Karpas-422 (cell line): ENCODE data around the gene RPL10A. TPM values are rescaled to one million over a fixed set of nuclear protein-coding genes. Genes with fewer than 3 reads are reported as not detected.
A peak's percentile ranks its signal among the peaks of the same experiment; 100 is the strongest.

Experiments
- DNase-seq: peaks from one replicate; pipeline ENCODE4 v3.0.0-alpha.2; 2015
- H2AFZ ChIP-seq: fragments of 200-600 bp; sonication (generic); 2 replicates; pipeline ENCODE4 v1.6.1; 2014; ENCODE audit warnings: antibody characterized with exemption, low read length, mixed read lengths
- H3K27ac ChIP-seq: fragments of 200-600 bp; sonication (generic); 2 replicates; pipeline ENCODE4 v1.5.1; 2014; ENCODE audit warnings: mild to moderate bottlenecking, low read length, moderate library complexity
- H3K27me3 ChIP-seq: fragments of 200-600 bp; sonication (generic); 2 replicates; pipeline ENCODE4 v1.6.1; 2014; ENCODE audit warnings: low read length, mixed read lengths
- H3K36me3 ChIP-seq: fragments of 200-600 bp; sonication (generic); 2 replicates; pipeline ENCODE4 v1.6.1; 2014; ENCODE audit warnings: low read length, mixed read lengths; ENCODE audit not compliant: insufficient read depth
- H3K4me1 ChIP-seq: fragments of 200-600 bp; sonication (generic); 2 replicates; pipeline ENCODE4 v1.6.1; 2014; ENCODE audit warnings: mild to moderate bottlenecking, low read length, mixed read lengths
- H3K4me2 ChIP-seq: fragments of 200-600 bp; sonication (generic); 2 replicates; pipeline ENCODE4 v1.6.1; 2014; ENCODE audit warnings: low read length, low read depth, mild to moderate bottlenecking; ENCODE audit not compliant: poor library complexity, severe bottlenecking
- H3K4me3 ChIP-seq: fragments of 200-600 bp; sonication (generic); 2 replicates; pipeline ENCODE4 v1.5.1; 2014; ENCODE audit warnings: mild to moderate bottlenecking, antibody characterized with exemption, low read length, mixed read lengths
- H3K79me2 ChIP-seq: fragments of 200-600 bp; sonication (generic); 2 replicates; pipeline ENCODE4 v1.6.1; 2014; ENCODE audit warnings: mild to moderate bottlenecking, low read length, mixed read lengths
- H3K9ac ChIP-seq: fragments of 200-600 bp; sonication (generic); 2 replicates; pipeline ENCODE4 v1.6.0; 2014; ENCODE audit warnings: low read length
- H3K9me2 ChIP-seq: fragments of 200-600 bp; sonication (generic), shearing (Covaris generic); replicated peaks from 2 replicates; pipeline ENCODE4 v1.6.0; 2014; ENCODE audit warnings: mild to moderate bottlenecking, low read length, moderate library complexity; ENCODE audit not compliant: insufficient read depth
- H3K9me3 ChIP-seq: fragments of 300-700, 200-600 bp; sonication (generic); 2 replicates; pipeline ENCODE4 v1.6.1; 2014; ENCODE audit warnings: low read length, mixed read lengths
- H4K20me1 ChIP-seq: fragments of 200-600 bp; sonication (generic); 2 replicates; pipeline ENCODE4 v1.6.1; 2014; ENCODE audit warnings: mild to moderate bottlenecking, antibody characterized with exemption, low read length, low read depth; ENCODE audit not compliant: insufficient read depth
- total RNA-seq: library from RNA; depleted of rRNA; stranded (reverse); fragments of >200 nt; shearing (Covaris generic); gene quantifications from 2 replicates; pipeline ENCODE4 v1.2.3, GENCODE V29; 2014; ENCODE audit warnings: low replicate concordance; rRNA removed

The RPL10A gene
- 3,423 and 3,839 TPM in 2 replicates for total RNA-seq

DNA sequence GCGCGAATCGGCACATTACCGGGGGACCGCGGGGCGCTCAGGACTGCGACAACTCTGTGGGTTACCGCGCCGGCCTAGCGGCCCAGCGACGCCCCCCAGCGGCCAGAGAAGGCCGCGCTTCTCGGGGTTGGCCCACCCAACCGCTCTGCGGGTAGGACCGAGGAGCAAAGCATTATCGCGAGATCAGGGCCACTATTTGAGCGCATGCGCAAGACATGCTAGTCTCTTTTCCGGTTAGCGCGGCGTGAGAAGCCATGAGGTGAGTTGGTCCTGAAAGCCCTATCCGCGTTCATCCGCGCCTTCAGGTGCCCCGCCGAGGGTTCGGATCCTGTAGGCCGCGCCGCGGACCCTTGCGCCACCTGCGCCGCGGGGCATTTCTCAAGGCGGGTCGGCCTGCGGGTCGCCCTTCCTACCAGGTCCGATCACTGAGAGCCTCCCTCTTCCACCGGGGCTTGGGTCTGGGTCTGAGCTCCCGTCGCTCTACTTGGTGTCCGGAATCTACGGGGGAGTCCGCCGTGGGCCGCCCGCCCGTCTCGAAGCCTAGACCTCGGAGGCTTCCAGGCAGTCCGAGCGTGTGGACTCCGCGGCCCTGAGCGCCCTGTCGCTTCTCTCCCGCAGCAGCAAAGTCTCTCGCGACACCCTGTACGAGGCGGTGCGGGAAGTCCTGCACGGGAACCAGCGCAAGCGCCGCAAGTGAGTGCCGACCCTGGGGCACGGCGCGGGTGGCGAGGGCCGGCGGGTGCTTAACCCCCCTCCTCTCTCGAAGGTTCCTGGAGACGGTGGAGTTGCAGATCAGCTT is at the start of gene RPL10A:
Gene RPL10A, plus strand, starts transcription at position 221 of the 799 bp plus-strand sequence. Its CDS starts 34 bp downstream, at position 255.
- peak within 1 kb of the TSS; percentile 93 for H3K9ac ChIP-seq
- H3K9me2 ChIP-seq, result no peaks in the 10 kb centered on the region
- no peaks in the 10 kb centered on the region for H3K27me3 ChIP-seq
- peak within 1 kb of the TSS; percentile 74 for H2AFZ ChIP-seq
- H3K9me3 ChIP-seq, result no peaks in the 10 kb centered on the region
- H3K4me2 ChIP-seq, result peak within 1 kb of the TSS; percentile 93
- H3K36me3 ChIP-seq, result peaks cover 39% of the 10 kb centered on the region
- peaks cover 40% of the 10 kb centered on the region for H4K20me1 ChIP-seq
- peak within 1 kb of the TSS; percentile 90 for H3K4me3 ChIP-seq
- DNase-seq, result peak; percentile 99
- H3K27ac ChIP-seq, result peak within 1 kb of the TSS; percentile 78
- peaks cover 20% of the 10 kb centered on the region for H3K79me2 ChIP-seq
- peaks cover 31% of the 10 kb centered on the region for H3K4me1 ChIP-seq

DNA sequence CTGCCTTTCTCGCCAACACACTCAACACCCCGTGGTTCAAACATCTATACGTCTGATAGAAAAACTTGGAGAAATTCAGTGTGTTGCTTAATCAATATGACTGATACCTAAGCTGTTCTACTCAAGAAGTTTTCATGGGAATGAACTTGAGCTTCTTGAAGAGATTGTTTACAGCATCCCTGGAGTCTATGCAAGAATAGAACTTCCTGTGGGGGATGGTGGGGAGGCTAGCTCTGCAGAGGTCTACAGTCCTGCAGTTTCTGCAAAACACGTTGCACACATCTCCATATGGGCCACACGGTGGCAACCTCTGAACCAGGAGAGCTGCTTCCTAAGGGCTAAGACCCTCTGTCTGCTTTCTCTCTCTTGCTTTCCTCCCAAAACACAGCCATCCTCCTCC is 48.8 kb upstream of the RPL10A start:
- no peak overlapping the region for H2AFZ ChIP-seq
- no peaks in the 10 kb centered on the region for H3K36me3 ChIP-seq
- peak; percentile 65 for DNase-seq
- H3K4me1 ChIP-seq, result peaks cover 9% of the 10 kb centered on the region
- no peaks in the 10 kb centered on the region for H3K9me3 ChIP-seq
- no peak overlapping the region for H3K9ac ChIP-seq
- H3K9me2 ChIP-seq, result no peaks in the 10 kb centered on the region
- H3K4me2 ChIP-seq, result no peak overlapping the region
- no peak overlapping the region for H3K4me3 ChIP-seq
- no peaks in the 10 kb centered on the region for H3K27me3 ChIP-seq
- H3K27ac ChIP-seq, result no peak overlapping the region
- H4K20me1 ChIP-seq, result no peaks in the 10 kb centered on the region
- no peaks in the 10 kb centered on the region for H3K79me2 ChIP-seq

DNA sequence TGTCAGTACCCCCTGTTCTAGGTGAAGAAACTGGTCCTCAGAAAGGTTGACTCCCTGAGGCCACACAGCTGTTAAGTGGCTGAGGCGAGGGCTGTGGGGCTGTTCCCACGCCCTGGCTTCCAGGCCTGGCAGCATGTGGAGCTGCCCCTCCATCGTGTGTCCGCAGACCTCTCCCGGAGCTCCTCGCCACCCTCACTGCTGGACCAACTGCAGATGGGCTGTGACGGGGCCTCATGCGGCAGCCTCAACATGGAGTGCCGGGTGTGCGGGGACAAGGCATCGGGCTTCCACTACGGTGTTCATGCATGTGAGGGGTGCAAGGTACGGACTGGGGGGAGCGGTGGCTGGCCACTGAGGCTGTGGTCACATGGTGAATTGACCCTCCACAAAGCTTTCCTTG is 48.2 kb upstream of the RPL10A start:
- no peak for DNase-seq
- no peaks in the 10 kb centered on the region for H3K27me3 ChIP-seq
- no peak overlapping the region for H2AFZ ChIP-seq
- no peak overlapping the region for H3K4me2 ChIP-seq
- H3K4me1 ChIP-seq, result peaks cover 7% of the 10 kb centered on the region
- H3K4me3 ChIP-seq, result no peak overlapping the region
- no peaks in the 10 kb centered on the region for H3K9me2 ChIP-seq
- H3K9me3 ChIP-seq, result no peaks in the 10 kb centered on the region
- no peak overlapping the region for H3K9ac ChIP-seq
- no peak overlapping the region for H3K27ac ChIP-seq
- H4K20me1 ChIP-seq, result no peaks in the 10 kb centered on the region
- H3K79me2 ChIP-seq, result no peaks in the 10 kb centered on the region
- H3K36me3 ChIP-seq, result no peaks in the 10 kb centered on the region

DNA sequence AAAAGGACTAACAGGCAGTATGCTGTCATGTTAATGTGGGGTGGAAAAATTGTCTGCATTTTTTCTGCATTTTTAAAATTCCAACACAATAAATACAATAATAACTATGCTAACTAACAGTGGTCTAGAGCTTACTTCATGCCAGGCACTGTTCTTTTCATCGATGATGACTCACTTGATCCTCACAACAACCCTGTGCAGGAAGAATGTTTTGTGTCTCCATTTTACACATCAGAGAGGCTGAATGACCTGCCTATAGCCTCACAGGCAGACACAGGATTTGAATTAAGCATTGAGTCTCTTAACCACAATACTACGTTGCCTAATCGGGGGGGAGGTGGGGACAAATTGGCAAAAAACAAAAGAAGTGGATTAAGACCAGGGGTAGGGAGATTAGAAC is 42.9 kb upstream of the RPL10A start:
- no peak overlapping the region for H3K27ac ChIP-seq
- H2AFZ ChIP-seq, result no peak overlapping the region
- no peaks in the 10 kb centered on the region for H3K4me1 ChIP-seq
- no peak for DNase-seq
- no peak overlapping the region for H3K4me2 ChIP-seq
- no peaks in the 10 kb centered on the region for H3K27me3 ChIP-seq
- no peaks in the 10 kb centered on the region for H3K9me2 ChIP-seq
- no peak overlapping the region for H3K4me3 ChIP-seq
- H3K79me2 ChIP-seq, result no peaks in the 10 kb centered on the region
- no peak overlapping the region for H3K9ac ChIP-seq
- H3K9me3 ChIP-seq, result peaks cover 6% of the 10 kb centered on the region; the same call in 1 of the 2 replicates
- no peaks in the 10 kb centered on the region for H4K20me1 ChIP-seq
- no peaks in the 10 kb centered on the region; the same call in 1 of the 2 replicates for H3K36me3 ChIP-seq

DNA sequence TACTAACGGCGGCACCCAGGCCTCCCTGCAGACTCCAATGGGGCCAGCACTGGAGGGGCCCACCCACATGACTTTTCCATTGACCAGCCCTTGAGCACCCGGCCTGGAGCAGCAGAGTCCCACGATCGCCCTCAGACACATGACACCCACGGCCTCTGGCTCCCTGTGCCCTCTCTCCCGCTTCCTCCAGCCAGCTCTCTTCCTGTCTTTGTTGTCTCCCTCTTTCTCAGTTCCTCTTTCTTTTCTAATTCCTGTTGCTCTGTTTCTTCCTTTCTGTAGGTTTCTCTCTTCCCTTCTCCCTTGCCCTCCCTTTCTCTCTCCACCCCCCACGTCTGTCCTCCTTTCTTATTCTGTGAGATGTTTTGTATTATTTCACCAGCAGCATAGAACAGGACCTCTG is 42.1 kb upstream of the RPL10A start:
- Histone ChIP-seq H3K9me2 (no peaks in the 10 kb centered on the region), H3K27me3 (no peaks in the 10 kb centered on the region), H3K27ac (no peak overlapping the region), H3K4me1 (no peaks in the 10 kb centered on the region), H3K4me3 (no peak overlapping the region), H2AFZ (no peak overlapping the region), H3K36me3 (no peaks in the 10 kb centered on the region; the same call in 1 of the 2 replicates), H3K4me2 (no peak overlapping the region), H3K79me2 (no peaks in the 10 kb centered on the region), H3K9ac (no peak overlapping the region), H4K20me1 (no peaks in the 10 kb centered on the region), H3K9me3 (peaks cover 6% of the 10 kb centered on the region; the same call in 1 of the 2 replicates)
- no peak for DNase-seq

DNA sequence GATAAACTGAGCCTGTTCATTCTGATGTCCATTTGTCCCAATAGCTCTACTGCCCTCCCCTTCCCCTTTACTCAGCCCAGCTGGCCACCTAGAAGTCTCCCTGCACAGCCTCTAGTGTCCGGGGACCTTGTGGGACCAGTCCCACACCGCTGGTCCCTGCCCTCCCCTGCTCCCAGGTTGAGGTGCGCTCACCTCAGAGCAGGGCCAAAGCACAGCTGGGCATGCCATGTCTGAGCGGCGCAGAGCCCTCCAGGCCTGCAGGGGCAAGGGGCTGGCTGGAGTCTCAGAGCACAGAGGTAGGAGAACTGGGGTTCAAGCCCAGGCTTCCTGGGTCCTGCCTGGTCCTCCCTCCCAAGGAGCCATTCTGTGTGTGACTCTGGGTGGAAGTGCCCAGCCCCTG is 40.8 kb upstream of the RPL10A start:
- Histone ChIP-seq H2AFZ (no peak overlapping the region), H3K9me3 (peaks cover 6% of the 10 kb centered on the region; the same call in 1 of the 2 replicates), H3K4me2 (no peak overlapping the region), H3K4me1 (no peaks in the 10 kb centered on the region), H3K79me2 (no peaks in the 10 kb centered on the region), H3K4me3 (no peak overlapping the region), H3K27me3 (no peaks in the 10 kb centered on the region), H4K20me1 (no peaks in the 10 kb centered on the region), H3K9me2 (no peaks in the 10 kb centered on the region), H3K27ac (no peak overlapping the region), H3K9ac (no peak overlapping the region), H3K36me3 (no peaks in the 10 kb centered on the region; the same call in 1 of the 2 replicates)
- no peak for DNase-seq

DNA sequence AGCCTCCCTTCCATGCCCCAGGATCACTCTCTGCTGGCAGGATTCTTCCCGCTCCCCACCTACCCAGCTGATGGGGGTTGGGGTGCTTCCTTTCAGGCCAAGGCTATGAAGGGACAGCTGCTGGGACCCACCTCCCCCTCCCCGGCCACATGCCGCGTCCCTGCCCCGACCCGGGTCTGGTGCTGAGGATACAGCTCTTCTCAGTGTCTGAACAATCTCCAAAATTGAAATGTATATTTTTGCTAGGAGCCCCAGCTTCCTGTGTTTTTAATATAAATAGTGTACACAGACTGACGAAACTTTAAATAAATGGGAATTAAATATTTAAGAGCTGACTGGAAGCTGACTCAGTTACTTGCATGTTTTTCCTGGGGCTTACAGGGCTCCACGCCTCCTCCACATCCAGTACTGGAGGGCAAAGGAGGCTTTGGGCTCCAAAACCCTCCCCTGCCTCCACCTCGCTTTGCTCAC is 40.3 kb upstream of the RPL10A start:
- Histone ChIP-seq H3K27ac (no peak overlapping the region), H3K4me1 (no peaks in the 10 kb centered on the region), H3K9ac (no peak overlapping the region), H4K20me1 (no peaks in the 10 kb centered on the region), H2AFZ (no peak overlapping the region), H3K9me3 (peaks cover 6% of the 10 kb centered on the region; the same call in 1 of the 2 replicates), H3K4me3 (no peak overlapping the region), H3K36me3 (no peaks in the 10 kb centered on the region; the same call in 1 of the 2 replicates), H3K4me2 (no peak overlapping the region), H3K9me2 (no peaks in the 10 kb centered on the region), H3K27me3 (no peaks in the 10 kb centered on the region), H3K79me2 (no peaks in the 10 kb centered on the region)
- no peak for DNase-seq

DNA sequence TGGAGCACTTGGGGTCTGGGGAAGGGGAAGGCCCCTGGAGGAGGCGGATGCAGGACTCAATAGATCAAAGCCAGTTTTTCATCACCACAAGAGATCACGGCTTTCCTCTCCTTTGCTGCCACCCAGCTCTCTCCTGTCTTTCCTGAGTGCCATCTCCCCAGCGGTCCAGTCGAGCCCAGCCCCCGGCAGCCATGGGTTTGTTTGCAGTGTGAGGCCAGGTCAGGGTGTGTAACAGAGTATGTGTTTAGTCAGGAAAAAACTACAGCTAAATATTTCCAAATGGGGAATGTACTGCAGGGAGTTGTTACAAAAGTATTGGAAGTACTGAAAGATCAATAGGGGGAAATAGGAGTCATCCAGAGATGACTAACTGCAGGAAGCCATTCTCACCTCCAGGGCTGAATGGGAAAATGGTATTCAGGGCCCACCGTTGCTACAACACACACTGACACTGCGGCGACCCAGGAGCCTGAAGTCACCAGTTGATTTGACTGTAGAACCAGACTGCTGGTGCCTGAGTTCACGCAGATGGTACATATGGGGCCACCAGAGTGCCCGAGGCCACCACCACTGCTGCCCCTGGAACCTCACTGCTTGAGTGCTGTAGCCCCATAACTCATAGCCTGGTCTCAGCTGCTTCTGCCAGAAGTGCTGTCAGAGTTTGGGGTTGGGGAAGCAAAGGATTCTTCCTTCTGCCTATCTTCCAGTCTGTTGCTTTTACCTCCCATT is 39.6 kb upstream of the RPL10A start:
- no peak for DNase-seq
- Histone ChIP-seq H3K9me2 (no peaks in the 10 kb centered on the region), H3K36me3 (no peaks in the 10 kb centered on the region; the same call in 1 of the 2 replicates), H3K9ac (no peak overlapping the region), H3K27me3 (no peaks in the 10 kb centered on the region), H3K79me2 (no peaks in the 10 kb centered on the region), H3K4me1 (no peaks in the 10 kb centered on the region), H4K20me1 (no peaks in the 10 kb centered on the region), H3K4me2 (no peak overlapping the region), H3K4me3 (no peak overlapping the region), H2AFZ (no peak overlapping the region), H3K27ac (no peak overlapping the region), H3K9me3 (peaks cover 6% of the 10 kb centered on the region; the same call in 1 of the 2 replicates)
